HepG2 (cell line): Measurements from ENCODE around the gene AKAIN1. TPM values are rescaled to one million over a fixed set of nuclear protein-coding genes. Genes with fewer than 3 reads are reported as not detected.

ENCODE experiments used
- ADNP ChIP-seq: sonication (generic); formaldehyde crosslinking; IDR thresholded peaks from 2 replicates; pipeline ENCODE4 v1.4.0; 2020; ENCODE audit warnings: missing genetic modification reagents
- ATAD3A ChIP-seq: sonication (generic); formaldehyde crosslinking; IDR thresholded peaks from 2 replicates; pipeline ENCODE4 v1.4.0; 2020; ENCODE audit warnings: missing genetic modification reagents
- MAZ ChIP-seq, 2 experiments: sonication (generic) in 1 of 2; formaldehyde crosslinking in 1 of 2; IDR thresholded peaks; 2 replicates each; pipeline versions ENCODE4 v1.5.0 to v1.6.1; 2012 to 2020; ENCODE audit warnings: low read depth in 2 of 2, mild to moderate bottlenecking in 2 of 2, borderline replicate concordance in 1 of 2, improper control_type of control experiment in 1 of 2, low read length in 1 of 2, missing genetic modification reagents in 1 of 2, moderate library complexity in 1 of 2
- MEIS1 ChIP-seq: sonication (generic); formaldehyde crosslinking; IDR thresholded peaks from 2 replicates; pipeline ENCODE4 v1.9.0; 2021; ENCODE audit warnings: mild to moderate bottlenecking, missing genetic modification reagents, moderate library complexity, borderline replicate concordance
- MTERF4 ChIP-seq: sonication (generic); formaldehyde crosslinking; IDR thresholded peaks from 2 replicates; pipeline ENCODE4 v1.8.0; 2023; ENCODE audit warnings: mild to moderate bottlenecking, missing genetic modification reagents
- MTF2 ChIP-seq: sonication (generic); formaldehyde crosslinking; IDR thresholded peaks from 2 replicates; pipeline ENCODE4 v1.5.0; 2020; ENCODE audit warnings: missing genetic modification reagents, borderline replicate concordance
- ZBTB39 ChIP-seq: sonication (generic); formaldehyde crosslinking; IDR thresholded peaks from 2 replicates; pipeline ENCODE4 v1.5.0; 2020; ENCODE audit warnings: missing genetic modification reagents
- ZNF383 ChIP-seq: sonication (generic); formaldehyde crosslinking; IDR thresholded peaks from 2 replicates; pipeline ENCODE4 v1.4.0; 2020; ENCODE audit warnings: missing genetic modification reagents, mild to moderate bottlenecking, borderline replicate concordance
- ZNF530 ChIP-seq: sonication (generic); formaldehyde crosslinking; IDR thresholded peaks from 2 replicates; pipeline ENCODE4 v1.5.0; 2020; ENCODE audit warnings: low read depth, mild to moderate bottlenecking, missing genetic modification reagents
- ZNF691 ChIP-seq: sonication (generic); formaldehyde crosslinking; IDR thresholded peaks from 2 replicates; pipeline ENCODE4 v1.4.0; 2020; ENCODE audit warnings: missing genetic modification reagents, low read depth, mild to moderate bottlenecking, borderline replicate concordance
- polyA plus RNA-seq, 8 experiments: library from polyadenylated mRNA; depleted of rRNA in 3 of 8; stranded (reverse) in 7 of 8; unstranded in 1 of 8; fragments of >200 nt; fragmentation: Illumina TruSeq in 4 of 8; extraction: Trizol in 4 of 8; gene quantifications; 2 replicates each; pipeline versions ENCODE4 v1.2.1 to v1.2.3, GENCODE V29; 2011 to 2016; ENCODE audit warnings: low read depth in 4 of 8, missing spikeins in 1 of 8, mixed read lengths in 1 of 8; ENCODE audit not compliant: insufficient read depth in 1 of 8
- total RNA-seq, 5 experiments: library from RNA; depleted of rRNA; stranded (reverse); fragments of >200 nt; fragmentation: Illumina TruSeq; extraction: Trizol; gene quantifications; 2 replicates each; pipeline ENCODE4 v1.2.3, GENCODE V29; 2016; ENCODE audit warnings: low read depth in 1 of 5
- TF ChIP-seq, protein P1 (sequence below), 2 experiments: sonication (generic) in 1 of 2; formaldehyde crosslinking in 1 of 2; IDR thresholded peaks; 2 replicates each; pipeline versions ENCODE4 v1.6.1 to v1.9.0; 2014 to 2022; ENCODE audit warnings: antibody characterized with exemption in 1 of 2, borderline replicate concordance in 1 of 2, inconsistent platforms in 1 of 2, low read depth in 1 of 2, missing genetic modification reagents in 1 of 2
- TF ChIP-seq, protein P2 (sequence below): sonication (generic); formaldehyde crosslinking; IDR thresholded peaks from 2 replicates; pipeline ENCODE4 v1.5.0; 2020; ENCODE audit warnings: mild to moderate bottlenecking, missing genetic modification reagents, moderate library complexity

Gene AKAIN1
- total and polyA plus RNA-seq, 2 of the 13 experiments (the other 11 are each of a cell fraction or from before 2014, with no cell fraction given): not detected

- TF ChIP-seq ZNF691 (CRISPR knock-in tag) (no peak), ZNF530 (no peak), ZBTB39 (CRISPR knock-in tag) (no peak), ATAD3A (CRISPR knock-in tag) (no peak), MTF2 (CRISPR knock-in tag) (peak; percentile 69; the same call in 1 of the 2 replicates), MAZ (IDR thresholded peaks at IDR 0.05; ENCODE audit: borderline replicate concordance, low read depth, low read length) (no peak), MAZ (CRISPR knock-in tag; IDR thresholded peaks at IDR 0.05; ENCODE audit: low read depth) (no peak; the same call in 1 of the 2 replicates), ZNF383 (no peak), MEIS1 (CRISPR knock-in tag) (no peak), MTERF4 (CRISPR knock-in tag) (no peak), ADNP (CRISPR knock-in tag) (no peak)
- TF ChIP-seq, protein P1, sequence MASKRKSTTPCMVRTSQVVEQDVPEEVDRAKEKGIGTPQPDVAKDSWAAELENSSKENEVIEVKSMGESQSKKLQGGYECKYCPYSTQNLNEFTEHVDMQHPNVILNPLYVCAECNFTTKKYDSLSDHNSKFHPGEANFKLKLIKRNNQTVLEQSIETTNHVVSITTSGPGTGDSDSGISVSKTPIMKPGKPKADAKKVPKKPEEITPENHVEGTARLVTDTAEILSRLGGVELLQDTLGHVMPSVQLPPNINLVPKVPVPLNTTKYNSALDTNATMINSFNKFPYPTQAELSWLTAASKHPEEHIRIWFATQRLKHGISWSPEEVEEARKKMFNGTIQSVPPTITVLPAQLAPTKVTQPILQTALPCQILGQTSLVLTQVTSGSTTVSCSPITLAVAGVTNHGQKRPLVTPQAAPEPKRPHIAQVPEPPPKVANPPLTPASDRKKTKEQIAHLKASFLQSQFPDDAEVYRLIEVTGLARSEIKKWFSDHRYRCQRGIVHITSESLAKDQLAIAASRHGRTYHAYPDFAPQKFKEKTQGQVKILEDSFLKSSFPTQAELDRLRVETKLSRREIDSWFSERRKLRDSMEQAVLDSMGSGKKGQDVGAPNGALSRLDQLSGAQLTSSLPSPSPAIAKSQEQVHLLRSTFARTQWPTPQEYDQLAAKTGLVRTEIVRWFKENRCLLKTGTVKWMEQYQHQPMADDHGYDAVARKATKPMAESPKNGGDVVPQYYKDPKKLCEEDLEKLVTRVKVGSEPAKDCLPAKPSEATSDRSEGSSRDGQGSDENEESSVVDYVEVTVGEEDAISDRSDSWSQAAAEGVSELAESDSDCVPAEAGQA (IDR thresholded peaks at IDR 0.05; ENCODE audit: low read depth): no peak
- TF ChIP-seq, protein P1 (CRISPR knock-in tag; IDR thresholded peaks at IDR 0.05; ENCODE audit: borderline replicate concordance): no peak
- TF ChIP-seq, protein P2, sequence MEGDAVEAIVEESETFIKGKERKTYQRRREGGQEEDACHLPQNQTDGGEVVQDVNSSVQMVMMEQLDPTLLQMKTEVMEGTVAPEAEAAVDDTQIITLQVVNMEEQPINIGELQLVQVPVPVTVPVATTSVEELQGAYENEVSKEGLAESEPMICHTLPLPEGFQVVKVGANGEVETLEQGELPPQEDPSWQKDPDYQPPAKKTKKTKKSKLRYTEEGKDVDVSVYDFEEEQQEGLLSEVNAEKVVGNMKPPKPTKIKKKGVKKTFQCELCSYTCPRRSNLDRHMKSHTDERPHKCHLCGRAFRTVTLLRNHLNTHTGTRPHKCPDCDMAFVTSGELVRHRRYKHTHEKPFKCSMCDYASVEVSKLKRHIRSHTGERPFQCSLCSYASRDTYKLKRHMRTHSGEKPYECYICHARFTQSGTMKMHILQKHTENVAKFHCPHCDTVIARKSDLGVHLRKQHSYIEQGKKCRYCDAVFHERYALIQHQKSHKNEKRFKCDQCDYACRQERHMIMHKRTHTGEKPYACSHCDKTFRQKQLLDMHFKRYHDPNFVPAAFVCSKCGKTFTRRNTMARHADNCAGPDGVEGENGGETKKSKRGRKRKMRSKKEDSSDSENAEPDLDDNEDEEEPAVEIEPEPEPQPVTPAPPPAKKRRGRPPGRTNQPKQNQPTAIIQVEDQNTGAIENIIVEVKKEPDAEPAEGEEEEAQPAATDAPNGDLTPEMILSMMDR (CRISPR knock-in tag): no peak
Observed at GRCh38 chr18:5238371-5238976, 41.4 kb upstream of the AKAIN1 start (continued).
